Lower lobe of right lung (tissue), 2 donors: Measurements from ENCODE around the gene CREG1. TPM values are rescaled to one million over a fixed set of nuclear protein-coding genes. Genes with fewer than 3 reads are reported as not detected.
A peak's percentile ranks its signal among the peaks of the same experiment; 100 is the strongest.

ENCODE experiments used
- ATAC-seq, 2 donors: fragments of 200-7000 bp; cut with Tn5 transposase; one replicate each; pipeline ENCODE4 v1.9.1; 2020 to 2022; ENCODE audit warnings: mild to moderate bottlenecking in 2 of 2, moderate library complexity in 2 of 2
- DNase-seq: peaks from one replicate; pipeline ENCODE4 v3.0.0-alpha.2; 2020
- H3K27ac ChIP-seq: fragments of 200-600 bp; one replicate; pipeline ENCODE4 v1.8.0; 2022
- H3K27me3 ChIP-seq: fragments of 200-600 bp; one replicate; pipeline ENCODE4 v1.8.0; 2022; ENCODE audit warnings: low read depth
- H3K36me3 ChIP-seq: fragments of 200-600 bp; one replicate; pipeline ENCODE4 v1.8.0; 2022; ENCODE audit warnings: mild to moderate bottlenecking
- H3K4me1 ChIP-seq: fragments of 200-600 bp; one replicate; pipeline ENCODE4 v1.8.0; 2022
- H3K4me3 ChIP-seq: fragments of 200-600 bp; one replicate; pipeline ENCODE4 v1.8.0; 2022; ENCODE audit warnings: mild to moderate bottlenecking
- H3K9me3 ChIP-seq: fragments of 200-600 bp; one replicate; pipeline ENCODE4 v1.8.0; 2022
- CTCF ChIP-seq: fragments of 200-600 bp; IDR thresholded peaks from one replicate; pipeline ENCODE4 v1.8.0; 2022; ENCODE audit warnings: antibody characterized with exemption, mild to moderate bottlenecking
- intact Hi-C: fragments of 100-400 bp; cut with DNase I; formaldehyde crosslinking; loops from one replicate; pipeline ENCODE4 v1.11.0; 2022
- total RNA-seq: library from RNA; stranded (reverse); fragmentation: NEBNext Ultra II Directional; extraction: Animal tissue kit (Norgen Biotek cat#: 25700); gene quantifications from one replicate; pipeline ENCODE4 v1.2.1, GENCODE V29; 2021
- donor health status: DM: no; HTN: yes; CAD: no; lungs with severe emphysema.

The CREG1 gene
- total RNA-seq, 1 donor from 2014 or later, result 161 TPM

- H3K4me3 ChIP-seq, result no peak overlapping the region
- no peak for DNase-seq
- no peak for ATAC-seq
- peaks cover 24% of the 10 kb centered on the region for H3K4me1 ChIP-seq
- H3K36me3 ChIP-seq, result peaks cover 10% of the 10 kb centered on the region
- intact Hi-C loops, result no loop called here
- no peaks in the 10 kb centered on the region for H3K27me3 ChIP-seq
- no peak for TF ChIP-seq CTCF
- no peak overlapping the region for H3K27ac ChIP-seq
- H3K9me3 ChIP-seq, result no peaks in the 10 kb centered on the region
Measured at GRCh38 chr1:167538657-167539056, 14.9 kb downstream of the CREG1 start.

DNA sequence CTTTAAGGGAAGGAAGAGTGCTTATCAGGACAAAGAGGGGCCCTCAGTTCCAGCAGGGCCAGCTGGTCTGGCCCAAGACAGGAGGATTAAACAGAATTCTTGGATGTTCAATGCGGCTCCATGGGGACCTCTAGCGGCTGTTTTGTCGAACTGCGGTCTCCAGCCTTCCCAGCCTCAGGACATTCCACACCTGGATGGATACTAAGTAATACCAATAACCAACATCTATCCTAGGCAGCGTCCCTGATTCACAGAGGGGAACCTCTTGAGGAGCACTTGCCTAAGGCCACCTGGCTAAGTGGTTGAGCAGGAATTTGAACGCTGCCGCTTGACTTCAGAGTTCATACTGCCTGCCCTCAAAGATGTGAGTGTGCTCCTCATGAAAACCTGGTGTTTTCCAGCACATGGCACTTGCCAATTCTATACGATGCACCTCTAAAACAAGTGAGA lies 19.7 kb downstream of the CREG1 start:
- H3K36me3 ChIP-seq, result no peaks in the 10 kb centered on the region
- H3K27ac ChIP-seq, result no peak overlapping the region
- DNase-seq, result peak; percentile 66
- no peaks in the 10 kb centered on the region for H3K9me3 ChIP-seq
- no peaks in the 10 kb centered on the region for H3K27me3 ChIP-seq
- peak; percentile 92 for TF ChIP-seq CTCF
- intact Hi-C loops, result no loop called here
- H3K4me3 ChIP-seq, result no peak overlapping the region
- ATAC-seq, result peak; percentile 87
- H3K4me1 ChIP-seq, result peaks cover 5% of the 10 kb centered on the region

DNA sequence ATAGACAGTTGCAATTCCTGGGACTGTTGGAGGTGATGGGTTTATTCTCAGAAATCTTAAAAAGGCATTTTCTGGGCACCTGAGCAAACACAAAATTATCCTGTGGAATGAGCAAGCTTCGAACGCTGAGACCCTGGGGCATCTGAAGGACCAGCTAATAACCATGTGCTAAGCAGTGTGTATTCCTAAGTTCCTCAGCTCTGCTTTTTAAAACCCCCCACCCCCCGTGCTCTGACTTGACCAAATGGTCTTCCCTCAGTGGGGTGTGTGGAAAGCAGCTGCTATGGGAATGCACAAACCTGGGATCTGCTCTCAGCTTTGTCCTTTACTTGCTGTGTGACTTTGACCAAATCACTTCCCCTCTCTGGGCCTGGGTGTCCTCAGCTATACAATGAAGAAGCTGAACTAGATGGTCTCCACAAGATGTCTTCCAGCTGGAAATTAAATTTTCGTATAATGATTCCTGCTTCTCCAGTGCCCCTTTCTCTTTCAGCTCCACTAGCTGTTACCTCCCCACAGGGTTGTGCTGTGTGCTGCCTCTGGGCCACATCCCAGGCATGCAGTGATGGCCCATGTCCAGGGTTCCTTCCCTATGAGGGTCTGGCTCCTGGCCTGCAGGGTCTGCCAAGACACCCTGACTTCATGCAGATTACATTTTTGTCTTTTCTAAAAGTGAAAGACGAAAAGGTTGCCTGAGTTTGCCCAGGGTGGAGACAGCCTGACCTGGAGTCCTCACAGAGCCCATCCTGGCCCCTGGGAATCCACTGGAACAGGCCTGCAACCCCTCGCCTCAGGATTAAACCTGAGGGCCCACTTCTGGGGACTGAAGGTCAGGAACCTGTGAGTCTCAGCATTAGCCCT lies 20.4 kb downstream of the CREG1 start:
- DNase-seq, result no peak
- Histone ChIP-seq H3K36me3 (no peaks in the 10 kb centered on the region), H3K9me3 (no peaks in the 10 kb centered on the region), H3K27me3 (no peaks in the 10 kb centered on the region), H3K4me3 (no peak overlapping the region), H3K27ac (no peak overlapping the region), H3K4me1 (peaks cover 5% of the 10 kb centered on the region)
- peak in 1 of 2 donors; percentile 20 for ATAC-seq
- no peak for TF ChIP-seq CTCF
- intact Hi-C loops, result no loop called here

GRCh38 chr1:167532375-167532774 lies 21.2 kb downstream of the CREG1 start:
- no peaks in the 10 kb centered on the region for H3K9me3 ChIP-seq
- no peak for TF ChIP-seq CTCF
- H3K4me1 ChIP-seq, result peaks cover 5% of the 10 kb centered on the region
- intact Hi-C loops, result no loop called here
- DNase-seq (no peak), ATAC-seq (no peak)
- no peak overlapping the region for H3K27ac ChIP-seq
- H3K27me3 ChIP-seq, result no peaks in the 10 kb centered on the region
- no peak overlapping the region for H3K4me3 ChIP-seq
- H3K36me3 ChIP-seq, result no peaks in the 10 kb centered on the region

- Histone ChIP-seq H3K27me3 (no peaks in the 10 kb centered on the region), H3K4me3 (no peak overlapping the region), H3K27ac (no peak overlapping the region), H3K9me3 (no peaks in the 10 kb centered on the region), H3K36me3 (no peaks in the 10 kb centered on the region), H3K4me1 (peaks cover 5% of the 10 kb centered on the region)
- TF ChIP-seq CTCF, result no peak
- DNase-seq (no peak), ATAC-seq (no peak)
- intact Hi-C loops, result no loop called here
Measured at GRCh38 chr1:167529829-167530474, 23.6 kb downstream of the CREG1 start.
